Breast epithelium (tissue), 4 donors: ENCODE measurements around the gene KIAA0232. TPM values are rescaled to one million over a fixed set of nuclear protein-coding genes. Genes with fewer than 3 reads are reported as not detected.
"Not testable (repeated sequence)": the region's sequence is repeated elsewhere in the genome, so short reads cannot be mapped to it uniquely, and the experiment has no call there.

ENCODE experiments used
- DNase-seq, 2 donors: peaks; one replicate each; pipeline ENCODE4 v3.0.0-alpha.2; 2019; ENCODE audit warnings: low spot score in 2 of 2
- H3K27ac ChIP-seq, 2 donors: fragments of 200-600 bp; sonication (generic) in 1 of 2; one replicate each; pipeline ENCODE4 v1.5.1; 2016 to 2019; ENCODE audit warnings: mild to moderate bottlenecking in 1 of 2
- H3K27me3 ChIP-seq, 2 donors: fragments of 200-600 bp; sonication (generic) in 1 of 2; one replicate each; pipeline versions ENCODE4 v1.5.1 to v1.6.0; 2017 to 2019; ENCODE audit warnings: control low read depth in 1 of 2, mild to moderate bottlenecking in 1 of 2
- H3K36me3 ChIP-seq: fragments of 200-600 bp; one replicate; pipeline ENCODE4 v1.5.1; 2019
- H3K4me1 ChIP-seq, 2 donors: fragments of 200-600 bp; sonication (generic); one replicate each; pipeline ENCODE4 v1.5.1; 2016 to 2019; ENCODE audit warnings: control low read depth in 1 of 2
- H3K4me3 ChIP-seq, 3 donors: fragments of 200-600 bp; sonication (generic); 1 replicate in 2 of 3; 2 replicates in 1 of 3; pipeline ENCODE4 v1.5.1; 2016 to 2019; ENCODE audit warnings: mild to moderate bottlenecking in 3 of 3, moderate library complexity in 2 of 3
- H3K9me3 ChIP-seq, 2 donors: fragments of 200-600 bp; sonication (generic) in 1 of 2; one replicate each; pipeline ENCODE4 v1.5.1; 2016 to 2019; ENCODE audit warnings: control low read depth in 1 of 2
- POLR2A ChIP-seq: fragments of 450-650 bp; IDR thresholded peaks from one replicate; pipeline ENCODE4 v1.6.1; 2016; ENCODE audit warnings: antibody characterized with exemption, mild to moderate bottlenecking, moderate library complexity
- POLR2AphosphoS5 ChIP-seq, 3 donors: sonication (generic); formaldehyde crosslinking; IDR thresholded peaks; one replicate each; pipeline ENCODE4 v1.6.1; 2017; ENCODE audit warnings: antibody characterized with exemption in 3 of 3
- intact Hi-C: fragments of 100-400 bp; cut with DNase I; formaldehyde crosslinking; loops from one replicate; pipeline ENCODE4 v1.15.1; 2023; ENCODE audit warnings: low total_unique reads
- total RNA-seq, 3 donors: library from RNA; depleted of rRNA; stranded (reverse); fragments of >200 nt; gene quantifications; one replicate each; pipeline ENCODE4 v1.1.0, GENCODE V29; 2016
- TF ChIP-seq, protein P1 (sequence below), 3 donors: fragments of 450-650 bp; IDR thresholded peaks; one replicate each; pipeline ENCODE4 v1.5.1; 2016 to 2017; ENCODE audit warnings: antibody characterized with exemption in 3 of 3, mild to moderate bottlenecking in 3 of 3, moderate library complexity in 3 of 3

KIAA0232 gene
- total RNA-seq, 3 donors from 2014 or later, result 31.5 to 40.8 (median 31.7) TPM

GRCh38 chr4:6752486-6752829 lies 30.1 kb upstream of the KIAA0232 start:
- DNase-seq, result no peak
- Histone ChIP-seq H3K27ac (peak overlapping the region in 1 of 2 donors; percentile 84), H3K4me1 (peaks cover 15 to 23% of the 10 kb centered on the region in 2 donors), H3K9me3 (no peaks in the 10 kb centered on the region), H3K4me3 (no peak overlapping the region), H3K36me3 (no peaks in the 10 kb centered on the region), H3K27me3 (no peaks in the 10 kb centered on the region)
- intact Hi-C loops, result no loop called here
- TF ChIP-seq, protein P1, sequence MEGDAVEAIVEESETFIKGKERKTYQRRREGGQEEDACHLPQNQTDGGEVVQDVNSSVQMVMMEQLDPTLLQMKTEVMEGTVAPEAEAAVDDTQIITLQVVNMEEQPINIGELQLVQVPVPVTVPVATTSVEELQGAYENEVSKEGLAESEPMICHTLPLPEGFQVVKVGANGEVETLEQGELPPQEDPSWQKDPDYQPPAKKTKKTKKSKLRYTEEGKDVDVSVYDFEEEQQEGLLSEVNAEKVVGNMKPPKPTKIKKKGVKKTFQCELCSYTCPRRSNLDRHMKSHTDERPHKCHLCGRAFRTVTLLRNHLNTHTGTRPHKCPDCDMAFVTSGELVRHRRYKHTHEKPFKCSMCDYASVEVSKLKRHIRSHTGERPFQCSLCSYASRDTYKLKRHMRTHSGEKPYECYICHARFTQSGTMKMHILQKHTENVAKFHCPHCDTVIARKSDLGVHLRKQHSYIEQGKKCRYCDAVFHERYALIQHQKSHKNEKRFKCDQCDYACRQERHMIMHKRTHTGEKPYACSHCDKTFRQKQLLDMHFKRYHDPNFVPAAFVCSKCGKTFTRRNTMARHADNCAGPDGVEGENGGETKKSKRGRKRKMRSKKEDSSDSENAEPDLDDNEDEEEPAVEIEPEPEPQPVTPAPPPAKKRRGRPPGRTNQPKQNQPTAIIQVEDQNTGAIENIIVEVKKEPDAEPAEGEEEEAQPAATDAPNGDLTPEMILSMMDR (IDR thresholded peaks at IDR 0.05), result no peak
- TF ChIP-seq POLR2A (no peak), POLR2AphosphoS5 (IDR thresholded peaks at IDR 0.05) (no peak)

GRCh38 chr4:6753103-6753560 lies 29.4 kb upstream of the KIAA0232 start:
- Histone ChIP-seq H3K4me3 (no peak overlapping the region), H3K36me3 (no peaks in the 10 kb centered on the region), H3K9me3 (no peaks in the 10 kb centered on the region), H3K27ac (no peak overlapping the region), H3K27me3 (no peaks in the 10 kb centered on the region), H3K4me1 (peaks cover 9 to 18% of the 10 kb centered on the region in 2 donors)
- TF ChIP-seq POLR2AphosphoS5 (IDR thresholded peaks at IDR 0.05) (no peak), POLR2A (no peak)
- TF ChIP-seq, protein P1 (IDR thresholded peaks at IDR 0.05), result no peak
- intact Hi-C loops, result no loop called here
- DNase-seq, result no peak

- no peak for TF ChIP-seq POLR2AphosphoS5 (IDR thresholded peaks at IDR 0.05)
- TF ChIP-seq, protein P1 (IDR thresholded peaks at IDR 0.05), result no peak
- TF ChIP-seq POLR2A, result no peak
- DNase-seq, result no peak
- Histone ChIP-seq H3K27me3 (no peaks in the 10 kb centered on the region), H3K36me3 (no peaks in the 10 kb centered on the region), H3K4me3 (no peak overlapping the region), H3K9me3 (no peaks in the 10 kb centered on the region), H3K4me1 (peaks cover 5 to 18% of the 10 kb centered on the region in 2 donors), H3K27ac (no peak overlapping the region)
- intact Hi-C loops, result no loop called here
These were observed 28.6 kb upstream of the KIAA0232 start for GRCh38 chr4:6753891-6754290.

DNA sequence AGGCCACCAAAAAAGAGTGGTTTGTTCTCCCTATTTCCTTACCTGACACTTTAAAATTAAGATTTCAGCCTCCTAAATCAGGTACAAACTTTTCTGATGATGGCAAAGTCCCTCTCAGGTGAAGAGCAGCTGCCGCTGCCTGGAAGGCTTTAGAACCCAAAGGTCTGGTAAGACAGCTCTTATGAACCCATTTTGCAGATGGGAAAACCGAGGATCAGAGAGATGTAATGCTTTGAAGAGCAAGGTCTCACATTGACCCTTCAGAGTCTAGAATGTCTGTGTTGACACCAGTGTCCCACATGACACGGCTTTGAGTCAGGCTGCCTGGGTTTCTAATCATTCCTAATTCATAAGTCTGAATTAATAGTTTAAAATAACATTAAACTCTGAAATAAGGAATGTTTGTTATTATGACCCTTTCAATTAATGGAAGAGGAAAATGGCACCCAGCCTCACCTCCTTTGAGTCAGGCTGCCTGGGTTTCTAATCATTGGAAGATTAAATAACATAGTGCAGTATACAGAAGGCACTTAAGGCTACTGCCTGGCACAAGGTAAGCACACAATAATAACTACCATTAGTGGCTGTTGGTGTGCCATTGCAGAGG lies 27.9 kb upstream of the KIAA0232 start:
- no peak for DNase-seq
- Histone ChIP-seq H3K36me3 (no peaks in the 10 kb centered on the region), H3K4me3 (no peak overlapping the region), H3K4me1 (peaks cover 5 to 11% of the 10 kb centered on the region in 2 donors), H3K9me3 (no peaks in the 10 kb centered on the region), H3K27ac (no peak overlapping the region), H3K27me3 (no peaks in the 10 kb centered on the region)
- TF ChIP-seq, protein P1 (IDR thresholded peaks at IDR 0.05), result no peak
- no peak for TF ChIP-seq POLR2A
- no peak for TF ChIP-seq POLR2AphosphoS5 (IDR thresholded peaks at IDR 0.05)
- intact Hi-C loops, result no loop called here

- Histone ChIP-seq H3K36me3 (no peaks in the 10 kb centered on the region), H3K9me3 (no peaks in the 10 kb centered on the region), H3K27ac (no peak overlapping the region), H3K4me3 (no peak overlapping the region), H3K27me3 (no peaks in the 10 kb centered on the region), H3K4me1 (peaks cover 4 to 5% of the 10 kb centered on the region in 2 donors)
- TF ChIP-seq POLR2A (no peak), POLR2AphosphoS5 (IDR thresholded peaks at IDR 0.05) (no peak)
- TF ChIP-seq, protein P1 (IDR thresholded peaks at IDR 0.05), result no peak
- intact Hi-C loops, result no loop called here
- no peak for DNase-seq
These were observed 27.3 kb upstream of the KIAA0232 start for GRCh38 chr4:6755088-6755753.

GRCh38 chr4:6756345-6756744 lies 26.2 kb upstream of the KIAA0232 start:
- H3K36me3 ChIP-seq, H3K4me1 ChIP-seq, H3K27ac ChIP-seq, intact Hi-C loops, H3K9me3 ChIP-seq, DNase-seq, H3K4me3 ChIP-seq, H3K27me3 ChIP-seq: not testable (repeated sequence)
